ENCODE results near the gene RBMS1. TPM values are rescaled to one million over a fixed set of nuclear protein-coding genes. Genes with fewer than 3 reads are reported as not detected.

RBMS1 gene
- polyA plus RNA-seq, 1 experiment: 107 TPM

DNA sequence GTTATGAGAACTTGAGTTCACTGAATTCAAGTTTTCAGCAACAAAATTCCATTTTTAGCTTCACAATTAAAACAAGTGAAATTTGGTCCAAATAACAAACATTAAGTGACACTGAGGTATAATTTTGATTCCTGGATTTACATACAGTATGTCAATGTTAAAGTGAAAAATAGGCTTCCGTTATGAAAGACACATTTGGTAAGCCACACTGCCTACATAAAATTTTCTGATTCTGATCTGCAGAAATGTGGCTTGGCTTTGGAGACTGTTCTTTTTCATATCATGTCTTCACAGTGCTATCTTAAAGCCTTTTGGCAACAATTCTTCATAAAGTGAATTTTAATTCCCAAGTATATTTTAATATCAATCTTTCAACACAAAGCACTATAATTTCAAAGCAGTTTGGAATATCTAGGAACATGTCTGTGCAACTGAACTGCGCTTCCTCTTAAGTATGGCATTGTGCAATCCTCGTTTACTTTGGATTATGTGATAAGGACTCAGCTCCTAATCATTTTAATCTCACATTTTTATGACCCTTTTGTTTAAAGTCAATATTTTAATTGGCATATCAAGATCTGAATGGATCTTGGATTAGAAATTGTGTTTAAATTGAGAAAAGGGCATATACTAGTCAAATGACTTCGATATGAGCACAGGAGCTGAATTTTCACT, 60.0 kb downstream of the RBMS1 start:
- Histone ChIP-seq H3K9me3 (ENCODE audit: control insufficient read depth, insufficient read depth, low read length) (peaks cover 5% of the 10 kb centered on the region; the same call in 1 of the 2 replicates), H3K27me3 (ENCODE audit: control insufficient read depth, insufficient read depth, low read length) (no peaks in the 10 kb centered on the region), H3K27ac (ENCODE audit: low read depth, low read length) (no peak overlapping the region), H3K4me3 (ENCODE audit: low read depth, low read length) (no peak overlapping the region)
- no peak for DNase-seq (ENCODE audit: low read depth, low spot score)
- POLR2A ChIA-PET: no interaction called here
- CTCF ChIA-PET: interaction anchor here (1.0 to 1.9 kb wide), 3 partner anchors 12 to 571 kb away, joined by 3 to 8 read pairs (median 3); no protein-coding TSS in a partner anchor
- TF ChIP-seq CTCF (IDR thresholded peaks at IDR 0.05; ENCODE audit: low read depth, low read length): no peak

- H3K9me3 ChIP-seq (ENCODE audit: control insufficient read depth, insufficient read depth, low read length): peaks cover 5% of the 10 kb centered on the region; the same call in 1 of the 2 replicates
- POLR2A ChIA-PET: no interaction called here
- no peak overlapping the region for H3K4me3 ChIP-seq (ENCODE audit: low read depth, low read length)
- no peak overlapping the region for H3K27ac ChIP-seq (ENCODE audit: low read depth, low read length)
- no peak for TF ChIP-seq CTCF (IDR thresholded peaks at IDR 0.05; ENCODE audit: low read depth, low read length)
- DNase-seq (ENCODE audit: low read depth, low spot score): no peak
- CTCF ChIA-PET: interaction anchor here (1.1 kb wide), 1 partner anchor 572 kb away, joined by 3 read pairs; no protein-coding TSS in a partner anchor
- no peaks in the 10 kb centered on the region for H3K27me3 ChIP-seq (ENCODE audit: control insufficient read depth, insufficient read depth, low read length)
Measured at GRCh38 chr2:160432633-160433032, 61.0 kb downstream of the RBMS1 start.

- Histone ChIP-seq H3K9me3 (ENCODE audit: control insufficient read depth, insufficient read depth, low read length) (peaks cover 5% of the 10 kb centered on the region; the same call in 1 of the 2 replicates), H3K4me3 (ENCODE audit: low read depth, low read length) (no peak overlapping the region), H3K27me3 (ENCODE audit: control insufficient read depth, insufficient read depth, low read length) (no peaks in the 10 kb centered on the region), H3K27ac (ENCODE audit: low read depth, low read length) (no peak overlapping the region)
- no peak for DNase-seq (ENCODE audit: low read depth, low spot score)
- CTCF ChIA-PET: no interaction called here
- no peak for TF ChIP-seq CTCF (IDR thresholded peaks at IDR 0.05; ENCODE audit: low read depth, low read length)
- POLR2A ChIA-PET: no interaction called here
Measured at GRCh38 chr2:160431441-160431840, 62.2 kb downstream of the RBMS1 start.

GRCh38 chr2:160430001-160430344, 63.6 kb downstream of the RBMS1 start:
- Histone ChIP-seq H3K27me3 (ENCODE audit: control insufficient read depth, insufficient read depth, low read length) (no peaks in the 10 kb centered on the region), H3K4me3 (ENCODE audit: low read depth, low read length) (no peak overlapping the region), H3K27ac (ENCODE audit: low read depth, low read length) (no peak overlapping the region), H3K9me3 (ENCODE audit: control insufficient read depth, insufficient read depth, low read length) (peaks cover 5% of the 10 kb centered on the region; the same call in 1 of the 2 replicates)
- no peak for DNase-seq (ENCODE audit: low read depth, low spot score)
- ChIA-PET CTCF (interaction anchor here (0.6 to 4.5 kb wide), 13 partner anchors 21 to 566 kb away, joined by 3 to 25 read pairs (median 5); no protein-coding TSS in a partner anchor), POLR2A (no interaction called here)
- TF ChIP-seq CTCF (IDR thresholded peaks at IDR 0.05; ENCODE audit: low read depth, low read length): no peak

- peaks cover 5% of the 10 kb centered on the region; the same call in 1 of the 2 replicates for H3K9me3 ChIP-seq (ENCODE audit: control insufficient read depth, insufficient read depth, low read length)
- no peaks in the 10 kb centered on the region for H3K27me3 ChIP-seq (ENCODE audit: control insufficient read depth, insufficient read depth, low read length)
- no peak for DNase-seq (ENCODE audit: low read depth, low spot score)
- no peak overlapping the region for H3K4me3 ChIP-seq (ENCODE audit: low read depth, low read length)
- ChIA-PET CTCF (interaction anchor here (0.6 to 4.5 kb wide), 19 partner anchors 16 to 635 kb away, joined by 3 to 25 read pairs (median 4); no protein-coding TSS in a partner anchor), POLR2A (no interaction called here)
- TF ChIP-seq CTCF (IDR thresholded peaks at IDR 0.05; ENCODE audit: low read depth, low read length): peak; percentile 61
- no peak overlapping the region for H3K27ac ChIP-seq (ENCODE audit: low read depth, low read length)
Measured at GRCh38 chr2:160429248-160430000, 64.2 kb downstream of the RBMS1 start.
